Prostate gland (tissue), 2 donors: ENCODE results near the gene DIAPH2.

Experiments
- CTCF ChIP-seq, 4 experiments: fragments of 200-600 bp in 2 of 4; fragments of 450-650 bp in 2 of 4; sonication (generic) in 2 of 4; IDR thresholded peaks; 1 replicate in 3 of 4; 2 replicates in 1 of 4; pipeline ENCODE4 v1.5.1; 2016 to 2019; ENCODE audit warnings: antibody characterized with exemption in 4 of 4, mild to moderate bottlenecking in 2 of 4, moderate library complexity in 2 of 4
- POLR2A ChIP-seq: fragments of 450-650 bp; IDR thresholded peaks from one replicate; pipeline ENCODE4 v1.6.1; 2016; ENCODE audit warnings: antibody characterized with exemption, mild to moderate bottlenecking

- TF ChIP-seq POLR2A = no peak
- no peak for TF ChIP-seq CTCF (IDR thresholded peaks at IDR 0.05)
Measured at GRCh38 chrX:96957718-96958117, 273.1 kb downstream of the DIAPH2 start.
